Measurements from ENCODE around the gene CAPN2.
A peak's percentile ranks its signal among the peaks of the same experiment; 100 is the strongest.

CAPN2 gene
- long read RNA-seq, partial matches to known transcripts, result 1 of 2 reads
- long read RNA-seq, other reads (novel, unspliced or antisense), result 0 of 2 reads

DNA sequence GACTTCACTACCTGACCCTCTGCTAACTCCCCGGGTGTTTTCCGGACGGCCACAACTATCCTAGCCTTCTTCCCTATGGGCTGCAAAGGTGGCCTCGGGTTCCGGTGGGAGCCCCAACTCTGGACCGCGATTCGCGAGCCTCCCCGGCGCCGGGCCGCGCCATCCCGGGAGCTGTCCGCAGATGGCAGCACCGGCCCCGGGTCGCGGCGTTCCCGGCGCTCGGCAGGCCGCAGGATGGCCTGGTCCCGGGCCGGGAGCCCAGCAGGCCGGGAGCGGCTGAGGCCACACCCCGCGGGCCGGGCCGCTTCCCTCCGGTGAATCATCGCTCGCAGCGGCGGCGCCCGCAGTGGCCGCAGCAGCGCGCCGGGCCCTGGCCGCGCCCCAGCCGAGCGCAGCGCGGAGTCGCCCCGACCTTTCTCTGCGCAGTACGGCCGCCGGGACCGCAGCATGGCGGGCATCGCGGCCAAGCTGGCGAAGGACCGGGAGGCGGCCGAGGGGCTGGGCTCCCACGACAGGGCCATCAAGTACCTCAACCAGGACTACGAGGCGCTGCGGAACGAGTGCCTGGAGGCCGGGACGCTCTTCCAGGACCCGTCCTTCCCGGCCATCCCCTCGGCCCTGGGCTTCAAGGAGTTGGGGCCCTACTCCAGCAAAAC is at the start of gene CAPN2:
Gene CAPN2 (plus strand): TSS at position 346 of the 656 bp plus-strand sequence. CDS start 102 bp downstream, at position 448.
- Histone ChIP-seq H3K27ac (replicated peaks) (no peak within 1 kb of the TSS), H3K27me3 (ENCODE audit: insufficient read depth, poor library complexity, severe bottlenecking) (peaks cover 3% of the 10 kb centered on the region), H3K4me3 (replicated peaks; ENCODE audit: insufficient read depth, low read length) (peak within 1 kb of the TSS; percentile 77)
- TF ChIP-seq SPI1 (IDR thresholded peaks at IDR 0.05; ENCODE audit: borderline replicate concordance, low read depth) (no peak), GABPA (IDR thresholded peaks at IDR 0.05; ENCODE audit: low read depth) (no peak), POLR2AphosphoS5 (IDR thresholded peaks at IDR 0.05; ENCODE audit: low read depth) (no peak)
- TF ChIP-seq, protein P1, sequence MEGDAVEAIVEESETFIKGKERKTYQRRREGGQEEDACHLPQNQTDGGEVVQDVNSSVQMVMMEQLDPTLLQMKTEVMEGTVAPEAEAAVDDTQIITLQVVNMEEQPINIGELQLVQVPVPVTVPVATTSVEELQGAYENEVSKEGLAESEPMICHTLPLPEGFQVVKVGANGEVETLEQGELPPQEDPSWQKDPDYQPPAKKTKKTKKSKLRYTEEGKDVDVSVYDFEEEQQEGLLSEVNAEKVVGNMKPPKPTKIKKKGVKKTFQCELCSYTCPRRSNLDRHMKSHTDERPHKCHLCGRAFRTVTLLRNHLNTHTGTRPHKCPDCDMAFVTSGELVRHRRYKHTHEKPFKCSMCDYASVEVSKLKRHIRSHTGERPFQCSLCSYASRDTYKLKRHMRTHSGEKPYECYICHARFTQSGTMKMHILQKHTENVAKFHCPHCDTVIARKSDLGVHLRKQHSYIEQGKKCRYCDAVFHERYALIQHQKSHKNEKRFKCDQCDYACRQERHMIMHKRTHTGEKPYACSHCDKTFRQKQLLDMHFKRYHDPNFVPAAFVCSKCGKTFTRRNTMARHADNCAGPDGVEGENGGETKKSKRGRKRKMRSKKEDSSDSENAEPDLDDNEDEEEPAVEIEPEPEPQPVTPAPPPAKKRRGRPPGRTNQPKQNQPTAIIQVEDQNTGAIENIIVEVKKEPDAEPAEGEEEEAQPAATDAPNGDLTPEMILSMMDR (IDR thresholded peaks at IDR 0.05; ENCODE audit: insufficient read depth, low read length), result no peak
- TF ChIP-seq, protein P2, sequence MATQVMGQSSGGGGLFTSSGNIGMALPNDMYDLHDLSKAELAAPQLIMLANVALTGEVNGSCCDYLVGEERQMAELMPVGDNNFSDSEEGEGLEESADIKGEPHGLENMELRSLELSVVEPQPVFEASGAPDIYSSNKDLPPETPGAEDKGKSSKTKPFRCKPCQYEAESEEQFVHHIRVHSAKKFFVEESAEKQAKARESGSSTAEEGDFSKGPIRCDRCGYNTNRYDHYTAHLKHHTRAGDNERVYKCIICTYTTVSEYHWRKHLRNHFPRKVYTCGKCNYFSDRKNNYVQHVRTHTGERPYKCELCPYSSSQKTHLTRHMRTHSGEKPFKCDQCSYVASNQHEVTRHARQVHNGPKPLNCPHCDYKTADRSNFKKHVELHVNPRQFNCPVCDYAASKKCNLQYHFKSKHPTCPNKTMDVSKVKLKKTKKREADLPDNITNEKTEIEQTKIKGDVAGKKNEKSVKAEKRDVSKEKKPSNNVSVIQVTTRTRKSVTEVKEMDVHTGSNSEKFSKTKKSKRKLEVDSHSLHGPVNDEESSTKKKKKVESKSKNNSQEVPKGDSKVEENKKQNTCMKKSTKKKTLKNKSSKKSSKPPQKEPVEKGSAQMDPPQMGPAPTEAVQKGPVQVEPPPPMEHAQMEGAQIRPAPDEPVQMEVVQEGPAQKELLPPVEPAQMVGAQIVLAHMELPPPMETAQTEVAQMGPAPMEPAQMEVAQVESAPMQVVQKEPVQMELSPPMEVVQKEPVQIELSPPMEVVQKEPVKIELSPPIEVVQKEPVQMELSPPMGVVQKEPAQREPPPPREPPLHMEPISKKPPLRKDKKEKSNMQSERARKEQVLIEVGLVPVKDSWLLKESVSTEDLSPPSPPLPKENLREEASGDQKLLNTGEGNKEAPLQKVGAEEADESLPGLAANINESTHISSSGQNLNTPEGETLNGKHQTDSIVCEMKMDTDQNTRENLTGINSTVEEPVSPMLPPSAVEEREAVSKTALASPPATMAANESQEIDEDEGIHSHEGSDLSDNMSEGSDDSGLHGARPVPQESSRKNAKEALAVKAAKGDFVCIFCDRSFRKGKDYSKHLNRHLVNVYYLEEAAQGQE (IDR thresholded peaks at IDR 0.05; ENCODE audit: insufficient replicate concordance, low read depth), result no peak
- peak; percentile 35 to 54 for DNase-seq (ENCODE audit: low read depth in 1 of 2, low spot score in 1 of 2)

DNA sequence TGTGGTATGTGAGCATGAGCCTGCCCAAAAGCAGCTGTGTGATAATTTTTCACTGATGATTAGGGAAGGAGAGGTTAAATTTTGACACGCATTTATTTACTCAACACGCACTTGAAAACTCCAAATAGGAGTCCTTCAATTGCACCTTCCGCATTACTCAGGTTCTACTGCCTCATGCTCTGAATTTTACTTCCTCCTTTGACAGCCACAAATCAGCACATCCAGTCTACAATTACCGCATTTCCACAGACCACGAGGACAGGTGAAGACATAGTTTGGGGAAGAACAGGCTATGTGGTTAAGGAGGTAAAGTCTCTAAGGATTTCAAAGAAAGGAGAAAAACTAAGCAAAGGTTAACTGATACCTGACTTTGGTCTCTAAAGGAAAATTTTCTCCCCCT is 49.4 kb upstream of the CAPN2 start:
- Histone ChIP-seq H3K27me3 (ENCODE audit: insufficient read depth, poor library complexity, severe bottlenecking) (peaks cover 7% of the 10 kb centered on the region), H3K4me3 (replicated peaks; ENCODE audit: insufficient read depth, low read length) (no peak overlapping the region), H3K27ac (replicated peaks) (no peak overlapping the region)
- TF ChIP-seq, protein P2 (IDR thresholded peaks at IDR 0.05; ENCODE audit: insufficient replicate concordance, low read depth), result no peak
- TF ChIP-seq GABPA (IDR thresholded peaks at IDR 0.05; ENCODE audit: low read depth) (no peak), POLR2AphosphoS5 (IDR thresholded peaks at IDR 0.05; ENCODE audit: low read depth) (peak; percentile 49; the same call in 1 of the 2 replicates), SPI1 (IDR thresholded peaks at IDR 0.05; ENCODE audit: borderline replicate concordance, low read depth) (peak; percentile 31; the same call in 1 of the 2 replicates)
- TF ChIP-seq, protein P1 (IDR thresholded peaks at IDR 0.05; ENCODE audit: insufficient read depth, low read length), result no peak
- peak in 1 of 2 experiments; percentile 78 for DNase-seq (ENCODE audit: low read depth in 1 of 2, low spot score in 1 of 2)

DNA sequence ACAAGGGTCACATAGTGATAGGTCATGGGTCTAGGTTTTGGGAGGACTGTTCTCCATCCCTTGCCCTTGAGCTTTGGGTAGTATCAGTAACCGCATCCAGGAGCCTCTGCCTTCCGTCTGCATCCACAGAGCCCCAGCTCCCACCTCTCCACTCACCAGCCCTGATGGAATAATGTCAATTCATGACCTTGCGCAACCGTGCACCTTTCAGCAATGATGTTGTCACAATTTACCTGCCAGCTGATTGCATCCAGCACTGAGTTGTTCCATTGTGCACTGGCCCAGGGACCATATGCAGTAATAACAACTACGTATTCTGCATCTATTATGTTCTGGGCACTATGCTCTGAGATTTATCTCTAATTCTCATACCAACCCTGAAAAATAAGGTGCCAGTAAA is 48.2 kb upstream of the CAPN2 start:
- TF ChIP-seq, protein P1 (IDR thresholded peaks at IDR 0.05; ENCODE audit: insufficient read depth, low read length), result no peak
- TF ChIP-seq SPI1 (IDR thresholded peaks at IDR 0.05; ENCODE audit: borderline replicate concordance, low read depth) (no peak), GABPA (IDR thresholded peaks at IDR 0.05; ENCODE audit: low read depth) (no peak), POLR2AphosphoS5 (IDR thresholded peaks at IDR 0.05; ENCODE audit: low read depth) (no peak)
- TF ChIP-seq, protein P2 (IDR thresholded peaks at IDR 0.05; ENCODE audit: insufficient replicate concordance, low read depth), result no peak
- no peak for DNase-seq (ENCODE audit: low read depth in 1 of 2, low spot score in 1 of 2)
- Histone ChIP-seq H3K27me3 (ENCODE audit: insufficient read depth, poor library complexity, severe bottlenecking) (peaks cover 7% of the 10 kb centered on the region), H3K27ac (replicated peaks) (no peak overlapping the region), H3K4me3 (replicated peaks; ENCODE audit: insufficient read depth, low read length) (no peak overlapping the region)
